Esophagus squamous epithelium (tissue), 4 donors: ENCODE measurements around the gene TJP3.

ENCODE experiments used
- CTCF ChIP-seq, 6 experiments: fragments of 450-650 bp in 4 of 6; fragments of 200-600 bp in 2 of 6; sonication (generic) in 2 of 6; IDR thresholded peaks; one replicate each; pipeline ENCODE4 v1.5.1; 2016 to 2019; ENCODE audit warnings: antibody characterized with exemption in 6 of 6, mild to moderate bottlenecking in 4 of 6, moderate library complexity in 4 of 6
- POLR2A ChIP-seq, 4 donors: fragments of 450-650 bp; IDR thresholded peaks; one replicate each; pipeline ENCODE4 v1.6.1; 2017; ENCODE audit warnings: antibody characterized with exemption in 4 of 4, mild to moderate bottlenecking in 4 of 4, moderate library complexity in 3 of 4

- TF ChIP-seq CTCF (IDR thresholded peaks at IDR 0.05) (no peak), POLR2A (IDR thresholded peaks at IDR 0.05) (no peak)
Observed at GRCh38 chr19:3745363-3746045, 37.3 kb downstream of the TJP3 start.
